Frontal cortex (tissue), 4 donors: Measurements from ENCODE around the gene LCE1F. TPM values are rescaled to one million over a fixed set of nuclear protein-coding genes. Genes with fewer than 3 reads are reported as not detected.

Source experiments
- DNase-seq, 2 donors: peaks; one replicate each; pipeline ENCODE4 v3.0.0; 2012; ENCODE audit warnings: low spot score in 2 of 2
- FAIRE-seq: peaks from 2 replicates; lab custom pipeline; 2012; peaks lifted over from hg19 to GRCh38; lab: Jason Lieb, UNC
- total RNA-seq: library from RNA; depleted of rRNA; stranded (reverse); fragments of >200 nt; gene quantifications from one replicate; pipeline ENCODE4 v1.2.3, GENCODE V29; 2014
- donor health status: control.
- donor health status: control.
- donor health status: control.

The LCE1F gene
- total RNA-seq, 1 donor from 2014 or later = not detected

DNA sequence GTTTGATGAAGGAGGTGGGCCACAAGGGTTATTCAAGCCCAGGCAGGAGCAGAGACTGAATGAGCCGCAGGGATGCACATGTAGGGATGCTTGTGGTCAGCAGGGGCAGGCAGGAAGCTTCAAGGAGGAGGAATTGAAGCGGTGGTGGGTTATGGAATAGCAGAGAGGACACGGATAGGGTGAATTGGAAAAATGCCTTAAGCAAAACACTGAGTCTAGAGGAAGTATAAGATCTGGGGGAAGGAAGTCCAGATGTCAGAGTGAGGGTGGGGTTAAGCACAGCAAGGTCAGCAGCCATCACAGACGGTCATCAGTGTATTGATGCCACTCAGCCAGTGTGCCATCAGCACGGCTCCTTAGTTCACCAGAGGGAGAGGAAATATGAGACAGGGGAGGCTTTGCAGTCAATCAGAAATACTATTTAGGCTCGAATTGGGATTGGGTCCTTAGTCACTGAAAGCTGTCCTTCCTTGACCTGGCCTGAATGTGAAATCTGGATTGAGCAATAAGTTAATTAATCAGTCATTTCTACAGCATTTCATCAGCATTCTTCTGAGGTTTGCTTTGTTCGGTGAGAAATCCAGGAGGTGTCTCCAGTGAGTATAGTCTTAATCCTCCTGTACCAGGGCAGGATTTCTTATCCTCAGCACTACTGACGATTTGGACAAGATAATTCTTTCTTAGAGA, 6.0 kb upstream of the LCE1F start:
- FAIRE-seq (no peak), DNase-seq (no peak)

DNA sequence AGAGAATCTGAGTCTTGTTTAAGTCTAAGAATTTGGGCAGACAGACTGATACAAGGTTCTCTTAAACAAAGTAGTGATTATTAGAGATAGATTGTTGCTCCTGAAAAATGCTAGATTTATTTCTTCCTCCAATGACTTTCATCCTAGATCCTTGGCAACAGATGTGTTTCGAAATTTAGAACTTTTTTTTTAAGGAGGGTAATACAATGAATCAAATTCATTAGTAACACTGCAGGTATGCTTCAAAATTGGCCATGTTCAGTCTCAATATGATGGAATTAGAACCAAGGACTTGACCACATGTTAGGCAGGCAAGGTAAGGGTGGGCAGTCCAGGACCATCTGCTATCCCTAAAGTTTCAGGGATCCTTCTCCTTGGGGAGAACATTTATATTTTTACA, 4.5 kb upstream of the LCE1F start:
- FAIRE-seq = no peak
- DNase-seq = no peak

DNA sequence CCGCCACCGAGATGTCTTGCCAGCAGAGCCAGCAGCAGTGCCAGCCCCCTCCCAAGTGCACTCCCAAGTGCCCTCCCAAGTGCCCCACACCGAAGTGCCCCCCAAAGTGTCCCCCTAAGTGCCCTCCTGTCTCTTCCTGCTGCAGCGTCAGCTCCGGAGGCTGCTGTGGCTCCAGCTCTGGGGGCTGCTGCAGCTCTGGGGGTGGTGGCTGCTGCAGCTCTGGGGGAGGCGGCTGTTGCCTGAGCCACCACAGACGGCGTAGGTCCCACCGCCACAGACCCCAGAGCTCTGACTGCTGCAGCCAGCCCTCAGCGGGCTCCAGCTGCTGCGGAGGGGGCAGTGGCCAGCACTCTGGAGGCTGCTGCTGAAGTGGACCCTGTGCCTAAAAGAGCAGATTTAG, 1.4 kb downstream of the LCE1F start:
- no peak for FAIRE-seq
- no peak for DNase-seq

DNA sequence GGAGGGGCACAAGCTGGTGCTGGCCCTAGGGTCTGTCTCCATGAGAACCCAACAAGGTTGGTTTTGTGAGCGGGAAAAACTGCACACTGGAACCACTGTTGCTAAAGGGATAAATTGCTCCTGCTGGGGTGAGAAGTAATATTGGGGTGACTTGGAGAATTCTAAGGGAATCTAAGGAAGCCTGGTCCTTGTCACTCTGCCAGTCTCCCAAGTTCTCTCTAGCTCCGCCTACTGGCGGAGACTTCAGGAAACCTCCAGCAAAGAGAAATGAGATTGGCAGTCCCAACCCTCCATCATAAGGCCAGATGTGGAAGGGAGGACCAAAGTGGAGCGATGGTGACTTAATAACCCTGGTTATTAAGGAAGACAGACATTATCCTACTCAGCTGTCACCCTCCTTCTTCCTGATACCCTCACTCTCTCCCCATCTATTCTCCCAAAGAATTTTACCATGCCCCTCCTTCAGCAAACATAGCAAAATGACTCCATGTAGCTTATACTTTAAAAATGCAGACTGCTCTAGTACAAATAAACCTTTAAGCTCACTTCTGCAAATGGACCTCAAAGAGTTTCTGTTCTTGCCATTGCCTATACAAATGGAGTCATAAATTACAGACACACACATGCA, 2.7 kb downstream of the LCE1F start:
- no peak for FAIRE-seq
- no peak for DNase-seq

DNA sequence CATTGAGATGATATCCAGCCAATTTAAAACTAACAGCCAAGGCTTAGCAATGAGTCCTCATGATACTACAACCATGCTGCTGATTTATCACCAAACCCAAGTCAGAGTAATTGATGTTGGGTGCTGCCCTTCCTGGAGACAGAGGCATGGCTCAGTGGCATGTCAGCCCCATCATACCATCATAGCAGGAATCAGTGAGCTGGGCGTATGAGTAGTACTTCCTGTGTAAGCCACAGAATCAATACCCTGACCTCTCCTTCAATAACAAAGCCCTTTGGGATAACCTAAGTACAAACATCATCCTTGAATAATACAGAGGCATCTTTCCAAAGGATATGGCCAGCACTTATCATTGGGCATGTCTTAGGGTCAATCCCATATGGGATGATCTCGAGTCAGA, 8.2 kb downstream of the LCE1F start:
- DNase-seq (no peak), FAIRE-seq (no peak)

DNA sequence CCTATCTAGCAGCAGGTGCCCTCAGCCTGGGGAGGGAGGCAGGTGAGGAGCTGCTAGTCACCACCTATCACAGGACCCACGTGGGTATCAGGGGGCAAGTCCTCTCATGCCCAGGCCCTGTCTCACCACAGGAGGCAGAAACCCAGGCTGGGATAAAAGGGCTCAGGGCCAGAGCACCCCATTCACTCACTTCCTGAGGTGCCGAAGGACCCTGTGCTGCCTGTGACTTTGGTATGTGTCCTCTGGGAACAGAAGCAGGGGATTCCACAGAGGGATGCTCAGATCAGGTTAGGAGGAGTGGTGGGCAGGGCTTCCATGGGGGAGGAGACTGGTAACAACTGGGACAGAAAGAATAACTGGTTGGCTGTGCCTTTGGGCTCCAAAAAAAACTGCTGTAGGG, 11.1 kb downstream of the LCE1F start, which contains the start of gene LCE1E:
LCE1E (plus strand) TSS at position 181 of the 400 bp plus-strand sequence. CDS start 1,043 bp downstream, outside the sequence.
- DNase-seq = no peak
- no peak for FAIRE-seq

DNA sequence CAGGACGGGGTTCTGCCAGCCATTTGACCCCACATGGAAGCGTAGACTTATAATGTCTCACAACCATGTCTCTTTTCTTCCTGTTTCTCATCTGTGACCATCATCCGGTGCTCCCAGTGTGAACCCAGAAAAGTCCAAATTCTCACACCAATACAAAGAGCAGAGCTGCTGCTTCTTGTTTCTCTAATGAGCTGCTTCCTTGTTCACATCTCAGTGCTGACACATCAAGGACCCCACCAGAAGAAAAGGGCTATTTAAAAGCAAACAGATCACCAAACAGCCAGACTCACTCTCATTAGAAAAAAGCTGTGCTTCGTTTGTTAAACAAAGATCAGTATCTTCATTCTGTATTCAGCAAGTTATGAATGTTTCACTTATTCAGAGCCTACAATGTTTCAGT, 20.7 kb downstream of the LCE1F start:
- DNase-seq (no peak), FAIRE-seq (no peak)

DNA sequence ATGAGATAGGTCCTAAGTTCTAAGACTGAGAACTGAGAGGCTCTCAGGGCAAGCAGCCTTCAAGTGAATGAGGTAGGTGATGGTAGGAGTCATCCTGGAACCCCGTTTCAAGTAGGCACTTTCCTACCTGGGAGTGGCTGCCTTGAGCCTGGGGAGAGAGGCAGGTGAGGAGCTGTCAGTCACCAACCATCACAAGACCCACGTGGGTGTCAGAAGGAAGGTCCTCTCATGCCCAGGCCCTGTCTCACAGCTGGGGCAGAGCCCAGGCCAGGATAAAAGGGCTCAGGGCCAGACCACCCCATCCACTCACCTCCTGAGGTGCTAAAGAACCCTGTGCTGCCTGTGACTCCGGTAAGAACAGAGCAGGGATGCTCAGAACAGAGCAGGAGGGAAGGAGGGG, 21.5 kb downstream of the LCE1F start, which contains the start of gene LCE1D:
LCE1D (plus strand) TSS at position 301 of the 400 bp plus-strand sequence. CDS start 1,074 bp downstream, outside the sequence.
- FAIRE-seq = no peak
- no peak for DNase-seq

DNA sequence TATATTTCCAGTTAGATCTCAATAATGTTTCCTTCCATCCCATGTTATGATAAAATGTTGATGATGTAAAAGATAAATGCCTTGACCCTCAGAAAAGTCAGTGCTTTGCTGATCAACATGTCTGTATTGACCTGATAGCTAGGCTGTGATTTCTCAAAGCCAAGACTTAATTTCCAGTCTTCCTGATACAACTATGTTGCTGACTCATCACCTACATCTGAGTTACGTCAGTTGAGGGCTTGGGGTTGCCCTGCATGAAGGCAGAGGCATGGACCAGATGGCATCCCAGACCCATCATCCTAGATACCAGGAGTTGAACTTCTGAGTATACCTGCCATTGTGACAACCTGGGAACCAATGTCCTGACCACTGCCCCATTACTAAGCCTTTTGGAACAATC, 26.4 kb downstream of the LCE1F start:
- no peak for DNase-seq
- no peak for FAIRE-seq

DNA sequence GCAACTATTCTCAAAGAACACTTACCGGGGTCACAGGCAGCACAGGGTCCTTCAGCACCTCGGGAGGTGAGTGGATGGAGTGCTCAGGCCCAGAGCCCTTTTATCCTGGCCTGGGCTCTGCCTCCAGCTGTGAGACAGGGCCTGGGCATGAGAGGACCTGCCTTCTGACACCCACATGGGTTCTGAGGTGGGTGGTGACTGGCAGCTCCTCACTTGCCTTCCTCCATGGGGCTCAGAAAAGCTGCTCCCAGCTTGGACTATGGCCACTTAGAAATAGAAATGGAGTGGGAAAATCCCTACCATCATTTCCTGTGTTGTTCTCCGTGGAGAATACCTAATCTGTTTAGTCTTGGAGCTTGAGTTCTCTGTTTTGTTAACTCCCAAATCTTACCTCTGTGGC, 31.6 kb downstream of the LCE1F start, which contains the start of gene LCE1C:
LCE1C (minus strand) TSS at position 76 of the 400 bp plus-strand sequence. CDS start 1,173 bp downstream, outside the sequence.
- FAIRE-seq (no peak), DNase-seq (no peak)

DNA sequence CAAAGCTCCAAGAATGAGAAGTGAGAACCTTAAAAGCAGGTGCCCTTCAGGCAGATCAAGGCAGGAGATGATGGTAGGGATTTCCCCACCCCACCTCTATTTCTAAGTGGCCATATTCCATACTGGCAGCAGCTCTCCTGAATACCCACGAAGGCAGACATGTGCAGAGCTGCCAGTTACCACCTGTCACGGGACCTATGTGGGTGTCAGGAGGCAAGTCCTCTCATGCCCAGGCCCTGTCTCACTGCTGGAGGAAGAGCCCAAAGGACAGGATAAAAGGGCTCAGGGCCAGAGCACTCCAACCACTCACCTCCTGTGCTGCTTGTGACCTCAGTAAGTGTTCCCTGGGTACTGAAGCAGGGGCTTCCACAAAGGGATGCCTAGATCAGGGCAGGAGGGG, 36.1 kb downstream of the LCE1F start:
- no peak for DNase-seq
- no peak for FAIRE-seq

DNA sequence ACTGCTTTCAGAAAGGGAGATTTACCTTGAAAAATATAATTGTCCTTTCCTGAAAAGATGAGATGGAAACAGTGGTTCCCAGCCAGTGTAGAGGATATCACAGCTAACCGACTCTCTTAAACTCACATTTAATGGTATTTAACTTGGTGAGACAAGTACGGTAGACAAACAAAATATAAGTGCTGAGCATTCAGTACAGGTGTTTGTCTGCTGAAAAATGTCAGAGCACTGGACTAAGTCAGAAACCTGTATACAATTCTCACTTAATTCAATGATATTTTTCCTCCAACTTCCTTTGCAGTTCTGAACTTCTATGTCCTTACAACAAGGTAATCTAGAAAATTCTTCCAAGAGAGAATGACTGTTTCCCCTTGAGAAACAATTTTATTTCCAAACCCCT, 36.7 kb downstream of the LCE1F start, which contains the start of gene LCE1B:
LCE1B (plus strand) TSS at position 301 of the 400 bp plus-strand sequence. CDS start 476 bp downstream, outside the sequence.
- no peak for FAIRE-seq
- no peak for DNase-seq

DNA sequence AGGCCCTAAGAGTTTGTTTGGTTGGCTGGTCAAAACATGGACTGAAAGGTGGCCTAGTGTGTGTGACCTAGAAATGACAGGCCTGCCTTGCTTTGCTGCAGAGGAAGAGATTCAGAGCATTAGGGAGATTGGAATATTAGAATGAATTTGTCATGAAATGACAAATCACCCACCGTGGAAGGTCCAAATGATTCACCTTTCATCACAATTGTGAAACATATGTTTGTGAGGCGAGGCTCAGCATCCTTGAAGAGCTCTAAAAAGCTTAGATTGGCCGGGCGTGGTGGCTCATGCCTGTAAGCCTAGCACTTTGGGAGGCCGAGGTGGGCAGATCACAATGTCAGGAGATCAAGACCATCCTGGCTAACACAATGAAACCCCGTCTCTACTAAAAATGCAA, 42.4 kb downstream of the LCE1F start:
- no peak for DNase-seq
- FAIRE-seq = no peak

DNA sequence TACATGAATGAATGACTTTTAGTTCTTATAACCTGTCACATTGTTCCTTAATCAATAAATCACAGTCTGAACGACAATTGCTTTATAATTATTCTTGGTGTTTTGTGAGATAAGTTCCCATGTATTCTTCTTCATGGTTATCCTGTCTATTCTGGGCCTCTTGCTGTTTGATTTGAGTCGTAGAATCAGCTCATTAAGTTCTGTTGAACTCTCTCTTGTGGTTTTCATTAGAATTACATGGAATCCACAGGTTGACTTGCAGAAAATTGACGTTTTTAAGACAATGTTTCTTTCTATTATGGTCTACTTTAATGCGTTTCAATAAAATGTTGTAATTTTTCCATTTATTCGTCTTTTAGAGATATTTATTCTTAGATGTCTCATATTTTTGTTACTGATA, 48.4 kb downstream of the LCE1F start:
- FAIRE-seq (no peak), DNase-seq (no peak)

DNA sequence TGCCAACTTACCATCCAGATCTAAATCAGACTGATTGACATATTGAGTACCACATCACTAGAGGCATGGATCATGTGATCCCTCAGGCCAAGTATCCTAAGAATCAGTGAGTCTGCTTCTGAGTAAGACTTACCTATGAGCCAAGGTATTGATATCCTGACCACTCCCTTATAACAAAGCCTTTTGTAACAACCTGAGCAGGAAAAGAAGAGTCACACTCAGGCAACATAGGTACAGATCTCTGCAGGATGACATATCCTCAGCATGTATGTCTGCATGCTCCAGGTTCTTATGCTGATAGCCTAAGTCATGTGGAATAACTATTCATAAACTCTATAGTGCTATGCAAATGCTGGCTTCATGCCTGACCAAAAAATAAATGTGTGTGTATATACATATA, 50.0 kb downstream of the LCE1F start:
- DNase-seq = no peak
- FAIRE-seq = no peak

Other genes with a start within 250 kb of the LCE1F start
- gene LCE3E, start 208.4 kb upstream of the LCE1F start, total RNA-seq = not detected
- not detected for gene LCE3D, start 194.6 kb upstream of the LCE1F start, total RNA-seq
- not detected for gene LCE3C, start 174.9 kb upstream of the LCE1F start, total RNA-seq
- not detected for gene LCE3B, start 161.3 kb upstream of the LCE1F start, total RNA-seq
- gene LCE3A, start 152.0 kb upstream of the LCE1F start, total RNA-seq = not detected
- not detected for gene LCE2D, start 111.8 kb upstream of the LCE1F start, total RNA-seq
- gene LCE2C, start 99.9 kb upstream of the LCE1F start, total RNA-seq = not detected
- gene LCE2B, start 89.0 kb upstream of the LCE1F start, total RNA-seq = not detected
- gene LCE2A, start 76.8 kb upstream of the LCE1F start, total RNA-seq = not detected
- not detected for gene LCE4A, start 67.0 kb upstream of the LCE1F start, total RNA-seq
- gene KPRP, start 17.1 kb upstream of the LCE1F start, total RNA-seq = not detected
- not detected for gene LCE1E, start 11.1 kb downstream of the LCE1F start, total RNA-seq
- gene LCE1D, start 21.6 kb downstream of the LCE1F start, total RNA-seq = not detected
- gene LCE1C, start 31.5 kb downstream of the LCE1F start, total RNA-seq = not detected
- gene LCE1B, start 36.8 kb downstream of the LCE1F start, total RNA-seq = not detected
- gene LCE1A, start 52.3 kb downstream of the LCE1F start, total RNA-seq = not detected
- not detected for gene LCE6A, start 67.7 kb downstream of the LCE1F start, total RNA-seq
- not detected for gene LCE7A, start 84.9 kb downstream of the LCE1F start, total RNA-seq
- not detected for gene SMCP, start 103.2 kb downstream of the LCE1F start, total RNA-seq
- gene IVL, start 133.4 kb downstream of the LCE1F start, total RNA-seq = not detected
- gene SPRR5, start 172.1 kb downstream of the LCE1F start, total RNA-seq = not detected
- gene SPRR4, start 195.5 kb downstream of the LCE1F start, total RNA-seq = not detected
- gene SPRR1A, start 208.9 kb downstream of the LCE1F start, total RNA-seq = not detected
- not detected for gene SPRR3, start 226.6 kb downstream of the LCE1F start, total RNA-seq